Uterus (tissue), 2 donors: ENCODE data around the gene KCNQ1.

Source experiments
- POLR2A ChIP-seq, 2 donors: fragments of 450-650 bp; IDR thresholded peaks; one replicate each; pipeline ENCODE4 v1.6.1; 2016; ENCODE audit warnings: antibody characterized with exemption in 2 of 2, mild to moderate bottlenecking in 1 of 2, moderate library complexity in 1 of 2
- TF ChIP-seq, protein P1 (sequence below), 4 experiments: fragments of 200-600 bp in 2 of 4; fragments of 450-650 bp in 2 of 4; sonication (generic) in 2 of 4; IDR thresholded peaks; one replicate each; pipeline ENCODE4 v1.5.1; 2016 to 2019; ENCODE audit warnings: antibody characterized with exemption in 4 of 4, mild to moderate bottlenecking in 2 of 4, moderate library complexity in 1 of 4

- no peak for TF ChIP-seq POLR2A (IDR thresholded peaks at IDR 0.05)
- TF ChIP-seq, protein P1, sequence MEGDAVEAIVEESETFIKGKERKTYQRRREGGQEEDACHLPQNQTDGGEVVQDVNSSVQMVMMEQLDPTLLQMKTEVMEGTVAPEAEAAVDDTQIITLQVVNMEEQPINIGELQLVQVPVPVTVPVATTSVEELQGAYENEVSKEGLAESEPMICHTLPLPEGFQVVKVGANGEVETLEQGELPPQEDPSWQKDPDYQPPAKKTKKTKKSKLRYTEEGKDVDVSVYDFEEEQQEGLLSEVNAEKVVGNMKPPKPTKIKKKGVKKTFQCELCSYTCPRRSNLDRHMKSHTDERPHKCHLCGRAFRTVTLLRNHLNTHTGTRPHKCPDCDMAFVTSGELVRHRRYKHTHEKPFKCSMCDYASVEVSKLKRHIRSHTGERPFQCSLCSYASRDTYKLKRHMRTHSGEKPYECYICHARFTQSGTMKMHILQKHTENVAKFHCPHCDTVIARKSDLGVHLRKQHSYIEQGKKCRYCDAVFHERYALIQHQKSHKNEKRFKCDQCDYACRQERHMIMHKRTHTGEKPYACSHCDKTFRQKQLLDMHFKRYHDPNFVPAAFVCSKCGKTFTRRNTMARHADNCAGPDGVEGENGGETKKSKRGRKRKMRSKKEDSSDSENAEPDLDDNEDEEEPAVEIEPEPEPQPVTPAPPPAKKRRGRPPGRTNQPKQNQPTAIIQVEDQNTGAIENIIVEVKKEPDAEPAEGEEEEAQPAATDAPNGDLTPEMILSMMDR (IDR thresholded peaks at IDR 0.05) = no peak
Measured at GRCh38 chr11:2411446-2412305, 33.1 kb upstream of the KCNQ1 start.
